ENCODE measurements around the gene PRKCG.
"Not testable (repeated sequence)": the region's sequence is repeated elsewhere in the genome, so short reads cannot be mapped to it uniquely, and the experiment has no call there.

Gene PRKCG

GRCh38 chr19:53881482-53882390 lies at the start of gene PRKCG:
Gene PRKCG (plus strand): TSS chr19:53882197. CDS start chr19:53882495, 298 bp downstream.
- ATAC-seq (peak; percentile 29), DNase-seq (peak; percentile 65)

GRCh38 chr19:53832861-53833260 lies 49.1 kb upstream of the PRKCG start:
- ATAC-seq, DNase-seq: not testable (repeated sequence)

DNA sequence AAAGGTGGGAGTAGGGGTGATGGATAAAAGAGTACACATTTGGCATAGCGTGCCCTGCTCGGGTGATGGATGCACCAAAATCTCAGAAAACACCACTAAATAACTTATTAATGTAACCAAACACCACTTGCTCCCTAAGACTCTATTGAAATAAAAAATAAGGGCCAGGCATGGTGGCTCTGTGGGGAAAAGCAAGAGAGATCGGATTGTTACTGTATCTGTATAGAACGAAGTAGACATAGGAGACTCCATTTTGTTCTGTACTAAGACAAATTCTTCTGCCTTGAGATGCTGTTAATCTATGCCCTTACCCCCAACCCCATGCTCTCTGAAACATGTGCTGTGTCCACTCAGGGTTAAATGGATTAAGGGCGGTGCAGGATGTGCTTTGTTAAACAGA lies 43.6 kb upstream of the PRKCG start:
- DNase-seq, ATAC-seq: not testable (repeated sequence)

DNA sequence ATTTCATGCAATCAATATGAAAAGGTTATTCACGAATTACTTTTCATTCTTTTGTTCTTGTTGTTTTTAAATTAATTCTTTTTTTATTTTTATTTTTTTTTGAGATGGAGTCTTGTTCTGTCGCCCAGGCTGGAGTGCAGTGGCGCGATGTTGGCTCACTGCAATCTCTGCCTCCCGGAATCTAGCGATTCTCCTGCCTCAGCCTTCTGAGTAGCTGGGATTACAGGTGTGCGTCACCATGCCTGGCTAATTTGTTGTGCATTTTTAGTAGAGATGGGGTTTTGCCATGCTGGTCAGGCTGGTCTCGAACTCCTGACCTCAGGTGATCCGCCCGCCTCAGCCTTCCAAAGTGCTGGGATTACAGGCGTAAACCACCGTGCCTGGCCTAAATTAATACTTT lies 41.8 kb upstream of the PRKCG start:
- not testable (repeated sequence) for DNase-seq, ATAC-seq

DNA sequence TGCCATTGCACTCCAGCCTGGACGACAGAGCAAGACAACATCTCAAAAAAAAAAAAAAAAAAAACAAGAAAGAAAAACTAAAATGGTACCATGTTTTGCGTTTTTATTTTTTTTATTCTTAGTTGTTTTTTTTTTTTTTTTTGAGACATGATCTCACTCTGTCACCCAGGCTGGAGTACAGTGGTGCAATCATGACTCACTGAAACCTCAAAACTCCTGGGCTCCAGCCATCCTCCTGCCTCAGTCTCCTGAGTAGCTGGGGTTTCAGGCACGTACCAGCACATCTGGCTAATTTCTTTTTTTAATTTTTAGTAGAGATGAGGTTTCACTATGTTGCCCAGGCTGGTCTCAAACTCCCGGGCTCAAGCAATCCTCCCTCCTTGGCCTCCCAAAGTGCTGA lies 41.1 kb upstream of the PRKCG start:
- not testable (repeated sequence) for DNase-seq, ATAC-seq

- DNase-seq (no peak), ATAC-seq (no peak)
These were observed 37.1 kb upstream of the PRKCG start for GRCh38 chr19:53844849-53845246.

DNA sequence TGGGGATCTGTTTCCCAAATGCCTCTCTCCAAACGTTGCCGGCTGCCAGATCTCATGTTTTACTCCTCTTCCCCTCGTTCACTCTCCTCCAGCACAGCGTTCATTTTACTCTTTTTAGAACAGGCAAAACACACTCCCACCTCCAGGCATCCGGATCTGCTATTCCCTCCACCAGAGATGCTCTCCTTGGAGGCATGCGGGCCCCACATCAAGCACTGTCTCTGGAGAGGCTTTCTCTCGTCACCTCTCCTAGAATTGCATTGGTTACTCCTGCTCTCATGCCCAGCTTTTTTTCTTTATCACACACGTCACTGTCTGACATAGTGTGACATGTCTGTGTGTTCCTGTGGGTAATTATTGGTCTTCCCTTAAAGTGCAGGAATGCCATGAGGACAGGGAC lies 34.4 kb upstream of the PRKCG start:
- DNase-seq (no peak), ATAC-seq (no peak)

- ATAC-seq (no peak), DNase-seq (no peak)
These were observed 32.7 kb upstream of the PRKCG start for GRCh38 chr19:53849237-53849676.

- ATAC-seq: no peak
- DNase-seq: no peak
These were observed 28.3 kb upstream of the PRKCG start for GRCh38 chr19:53853707-53854106.

- ATAC-seq: no peak
- no peak for DNase-seq
These were observed 17.6 kb upstream of the PRKCG start for GRCh38 chr19:53864308-53864836.

DNA sequence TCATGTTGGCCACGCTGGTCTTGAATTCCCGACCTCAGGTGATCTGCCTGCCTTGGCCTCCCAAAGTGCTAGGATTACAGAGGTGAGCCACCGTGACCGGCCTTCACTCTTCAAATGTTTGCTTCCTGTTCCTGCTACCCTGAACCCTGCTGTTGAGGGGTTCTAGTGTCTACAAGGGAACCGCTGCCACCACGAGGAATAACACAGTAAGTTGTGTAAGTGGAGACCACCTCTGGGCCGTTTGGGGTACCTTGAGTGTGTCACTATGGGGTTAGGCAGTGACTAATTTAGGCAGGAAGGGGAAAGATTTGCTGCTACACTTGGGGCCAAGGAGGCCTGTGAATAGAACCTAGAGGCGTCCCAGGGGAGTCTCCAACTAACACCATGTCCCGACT lies 16.5 kb upstream of the PRKCG start:
- DNase-seq (peak; percentile 23), ATAC-seq (no peak)

DNA sequence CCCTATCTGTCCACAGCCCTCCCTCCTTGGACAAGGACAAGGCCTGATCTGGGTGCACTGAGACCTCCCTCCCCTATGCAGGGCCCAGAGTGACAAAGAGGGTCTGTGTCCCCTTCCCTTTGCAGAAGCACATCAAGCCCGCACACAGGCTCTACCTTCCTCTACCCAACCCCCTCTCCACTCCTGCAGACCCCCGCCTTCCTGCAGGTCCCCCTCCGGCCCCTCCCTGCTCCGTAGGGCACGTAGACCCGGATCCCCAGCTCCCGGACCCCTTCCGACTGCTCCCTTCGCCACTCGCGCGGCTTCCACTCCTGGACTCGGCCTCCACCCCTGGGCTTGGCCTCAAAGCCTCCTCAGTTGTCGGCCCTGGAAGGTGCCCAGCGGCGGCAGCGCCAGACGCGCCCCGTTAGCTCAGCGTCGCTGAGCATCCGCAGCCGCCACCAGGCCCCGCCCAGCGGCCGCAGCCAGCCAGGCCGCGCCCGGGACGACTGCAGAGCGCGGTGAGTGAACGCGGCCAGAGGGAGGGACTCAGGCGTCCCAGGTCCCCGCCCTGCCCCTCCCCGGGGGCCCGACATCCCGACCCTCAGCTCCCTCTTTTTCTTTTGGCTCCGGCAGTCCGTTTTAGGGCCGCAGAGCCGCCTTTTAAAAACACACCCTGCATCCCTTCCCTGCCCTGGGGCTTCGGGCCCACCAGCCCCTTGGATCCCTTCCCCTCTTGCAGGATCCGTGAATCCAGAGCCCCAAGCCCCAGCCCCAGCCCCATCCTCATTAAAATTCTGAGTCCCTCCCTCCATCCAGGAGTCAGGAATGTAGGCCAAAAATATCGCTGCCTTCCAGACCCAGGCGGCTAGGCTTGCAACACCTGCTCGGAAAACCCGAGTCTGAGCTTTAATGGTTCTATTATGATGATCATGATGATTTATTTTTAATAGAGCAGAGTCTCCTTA lies 15.8 kb upstream of the PRKCG start:
- peak; percentile 38 for ATAC-seq
- peak; percentile 80 for DNase-seq

- ATAC-seq (no peak), DNase-seq (no peak)
These were observed 15.2 kb upstream of the PRKCG start for GRCh38 chr19:53866865-53867224.

- peak; percentile 87 for ATAC-seq
These were observed 14.5 kb upstream of the PRKCG start, which contains the start of gene MYADM for GRCh38 chr19:53867225-53868090. Gene MYADM (plus strand): TSS chr19:53867883. CDS start chr19:53873530, 5,647 bp downstream.

DNA sequence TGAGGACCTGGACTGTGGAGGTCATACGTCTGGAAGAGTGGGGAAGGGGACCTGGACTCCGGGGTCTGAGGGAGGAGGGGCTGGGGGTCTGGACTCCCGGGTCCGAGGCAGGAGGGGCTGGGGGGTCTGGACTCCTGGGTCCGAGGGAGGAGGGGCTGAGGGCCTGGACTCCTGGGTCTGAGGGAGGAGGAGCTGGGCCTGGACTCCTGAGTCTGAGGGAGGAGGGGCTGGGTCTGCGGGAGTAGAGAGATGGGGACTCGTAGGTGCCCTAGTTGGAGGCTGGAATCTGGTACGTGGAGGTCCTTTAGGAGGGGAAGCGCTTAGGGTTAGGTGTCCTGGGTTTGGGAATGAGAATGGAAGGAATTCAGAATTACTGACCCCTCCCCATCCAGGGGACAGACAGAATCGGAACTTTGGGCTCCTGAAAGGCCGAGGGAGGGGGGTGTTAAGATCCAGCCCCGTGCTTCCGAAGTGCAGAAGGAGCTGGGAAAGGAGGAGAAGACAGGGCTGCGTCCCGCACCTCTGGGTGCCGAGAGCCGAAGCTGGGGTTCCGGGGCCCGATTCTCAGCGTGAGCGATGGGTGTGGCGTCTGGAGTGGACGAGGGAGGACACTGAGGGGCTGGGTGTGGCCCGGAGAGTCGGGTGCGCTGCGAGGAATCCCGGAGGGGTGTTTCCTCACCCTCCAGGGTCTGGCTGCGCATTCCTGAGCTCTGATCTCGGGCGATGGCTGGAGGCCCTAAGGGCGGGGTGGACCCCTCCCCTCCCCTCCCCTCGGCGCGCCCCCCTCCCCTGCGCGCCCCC lies 13.7 kb upstream of the PRKCG start:
- DNase-seq: peak; percentile 55
- no peak for ATAC-seq

More at GRCh38 chr19:53867225-53868090, 14.5 kb upstream of the PRKCG start, which contains the start of gene MYADM:
- DNase-seq: peak; percentile 99

DNA sequence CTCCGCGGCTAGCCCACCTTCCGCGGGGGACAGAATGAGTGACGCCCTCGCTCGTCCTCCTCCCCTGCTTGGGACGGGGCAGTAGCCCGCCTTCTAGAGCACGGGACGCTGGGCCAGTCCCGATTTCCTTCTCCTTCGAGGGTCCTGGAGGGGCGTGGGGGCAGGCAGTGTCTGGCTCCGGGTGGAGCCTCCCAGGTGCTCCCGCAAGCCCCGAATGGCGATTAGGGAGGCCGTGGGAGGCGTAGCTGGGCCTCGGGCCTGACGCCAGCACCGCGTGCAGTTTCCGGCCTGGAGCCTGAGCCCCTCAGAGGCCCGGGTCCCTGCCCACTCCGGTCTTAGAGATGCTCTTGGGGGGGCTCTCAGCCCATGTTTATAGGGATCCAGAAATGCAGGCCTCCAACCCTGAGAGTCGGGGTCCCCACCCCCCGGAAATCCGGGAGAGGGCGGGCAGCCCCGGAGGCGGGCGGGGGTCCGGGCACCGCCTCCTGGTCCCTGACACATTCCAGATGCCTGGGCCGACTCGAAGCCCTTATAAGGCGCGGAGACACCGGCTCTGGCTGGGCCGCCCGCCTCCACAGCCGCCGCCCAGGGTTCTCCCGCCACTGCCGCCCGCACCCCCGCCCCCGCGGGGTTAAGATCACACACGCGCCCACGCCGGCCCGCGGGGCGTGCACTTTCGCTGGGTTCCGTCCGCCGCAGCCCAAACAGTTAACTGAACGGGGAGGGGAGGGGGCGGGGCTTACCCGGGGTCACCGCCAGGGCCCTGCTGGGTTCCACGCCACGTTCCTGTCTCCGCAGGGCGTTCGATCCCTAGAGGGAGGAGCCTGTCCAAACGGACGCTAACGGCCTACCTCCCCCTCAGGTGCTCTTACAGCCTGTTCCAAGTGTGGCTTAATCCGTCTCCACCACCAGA lies 12.8 kb upstream of the PRKCG start:
- DNase-seq: peak; percentile 85
- peak; percentile 54 for ATAC-seq

GRCh38 chr19:53869805-53870484 lies 12.1 kb upstream of the PRKCG start:
- DNase-seq, ATAC-seq: not testable (repeated sequence)

GRCh38 chr19:53870485-53870844 lies 11.5 kb upstream of the PRKCG start:
- no peak for ATAC-seq
- no peak for DNase-seq

DNA sequence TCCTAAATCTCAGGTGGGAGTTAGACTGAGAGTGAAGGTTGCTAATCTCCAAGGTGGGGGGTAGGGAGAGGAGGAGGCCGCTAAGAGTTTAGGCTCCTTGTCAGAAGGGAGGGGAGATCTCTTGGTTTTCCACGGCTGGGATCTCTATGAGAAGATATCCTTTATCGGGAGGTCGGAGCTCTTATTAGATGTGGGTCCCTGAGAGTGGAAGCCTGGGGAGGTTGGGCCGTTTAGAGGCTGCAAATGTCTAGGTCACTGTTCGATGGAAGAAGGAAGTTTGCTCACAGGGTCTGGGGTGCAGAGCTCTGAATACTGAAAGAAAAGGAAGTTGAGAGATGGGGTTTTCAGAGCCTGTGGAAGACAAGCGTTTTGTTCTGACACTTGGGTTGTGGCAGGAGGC lies 10.5 kb upstream of the PRKCG start:
- DNase-seq: no peak
- ATAC-seq: no peak
